Pulmonary artery endothelial cell (primary cell): ENCODE results near the gene RAB3B. TPM values are rescaled to one million over a fixed set of nuclear protein-coding genes. Genes with fewer than 3 reads are reported as not detected.
"Not testable (repeated sequence)": the region's sequence is repeated elsewhere in the genome, so short reads cannot be mapped to it uniquely, and the experiment has no call there.

Source experiments
- DNase-seq: peaks from one replicate; pipeline ENCODE4 v3.0.0-alpha.2; 2011; ENCODE audit warnings: low read depth, low spot score
- total RNA-seq: library from RNA; depleted of rRNA; stranded (reverse); fragments of >200 nt; gene quantifications from 2 replicates; pipeline ENCODE4 v1.2.3, GENCODE V29; 2014

RAB3B gene
- total RNA-seq, 1 donor from 2014 or later: 23.3 TPM

- DNase-seq: no peak
These were observed 115.2 kb downstream of the RAB3B start for GRCh38 chr1:51875291-51875772.

- DNase-seq: not testable (repeated sequence)
These were observed 117.2 kb downstream of the RAB3B start for GRCh38 chr1:51873270-51873669.

GRCh38 chr1:51871351-51871975 lies 119.0 kb downstream of the RAB3B start:
- no peak for DNase-seq

GRCh38 chr1:51870603-51871350 lies 119.7 kb downstream of the RAB3B start:
- no peak for DNase-seq

- no peak for DNase-seq
These were observed 122.8 kb downstream of the RAB3B start for GRCh38 chr1:51867479-51868232.

GRCh38 chr1:51863384-51863783 lies 127.1 kb downstream of the RAB3B start:
- no peak for DNase-seq

GRCh38 chr1:51861669-51862068 lies 128.8 kb downstream of the RAB3B start:
- no peak for DNase-seq

- no peak for DNase-seq
These were observed 130.8 kb downstream of the RAB3B start for GRCh38 chr1:51859735-51860134.

GRCh38 chr1:51859333-51859732 lies 131.2 kb downstream of the RAB3B start:
- DNase-seq: no peak

- DNase-seq: no peak
These were observed 131.6 kb downstream of the RAB3B start for GRCh38 chr1:51858892-51859291.

Other genes with a start within 250 kb of the RAB3B start
- gene NRDC, start 112.0 kb downstream of the RAB3B start, total RNA-seq: 70.2 and 75.1 TPM in 2 replicates
- 12.1 and 12.4 TPM in 2 replicates for gene KTI12, start 43.1 kb upstream of the RAB3B start, total RNA-seq
- gene TXNDC12, start 64.5 kb upstream of the RAB3B start, total RNA-seq: 22.8 and 28.8 TPM in 2 replicates
- gene BTF3L4, start 65.6 kb upstream of the RAB3B start, total RNA-seq: 40.6 and 41.1 TPM in 2 replicates
- gene ZFYVE9, start 151.4 kb upstream of the RAB3B start, total RNA-seq: 35.3 and 44.5 TPM in 2 replicates